SH-SY5Y (cell line): Measurements from ENCODE around the gene SPPL3.

Experiments
- GATA2 ChIP-seq: IDR thresholded peaks from 2 replicates; pipeline ENCODE4 v1.6.1; 2011; ENCODE audit warnings: mild to moderate bottlenecking, low read depth, low read length
- GATA3 ChIP-seq: IDR thresholded peaks from 2 replicates; pipeline ENCODE4 v1.6.1; 2011; ENCODE audit warnings: low read depth, mild to moderate bottlenecking, low read length, moderate library complexity

DNA sequence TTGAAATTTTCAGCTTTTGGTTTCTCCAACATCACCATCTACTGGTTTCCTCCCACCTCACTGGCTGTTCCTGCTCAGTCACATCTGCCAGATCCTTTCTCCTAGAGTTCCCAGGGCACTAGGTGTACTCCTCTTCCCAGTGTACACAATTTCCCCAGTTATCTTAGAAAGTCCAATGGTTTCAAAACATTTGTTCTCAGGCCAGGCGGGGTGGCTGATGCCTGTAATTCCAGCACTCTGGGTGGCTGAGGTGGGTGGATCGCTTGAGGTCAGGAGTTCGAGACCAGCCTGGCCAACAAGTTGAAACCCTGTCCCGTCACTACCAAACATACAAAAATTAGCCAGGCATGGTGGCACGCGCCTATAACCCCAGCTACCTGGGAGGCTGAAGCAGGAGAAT is 60.7 kb downstream of the SPPL3 start:
- no peak for TF ChIP-seq GATA2
- TF ChIP-seq GATA3 = no peak
